T-helper 2 cell treated with Interferon-gamma antibody and Interleukin-4, amounts not matched to agents 5 μg/mL and 100 μg/mL, for 36 hours (primary cell): ENCODE data around the gene SPINK2.

Experiments
- DNase-seq: peaks from one replicate; pipeline ENCODE4 v3.0.0; 2021; ENCODE audit warnings: low spot score
- H3K27ac Mint-ChIP-seq: one replicate; pipeline ENCODE4 v1.8.0; 2021; ENCODE audit warnings: mild to moderate bottlenecking, mixed read lengths
- H3K27me3 Mint-ChIP-seq: one replicate; pipeline ENCODE4 v1.8.0; 2021; ENCODE audit warnings: low read depth, mixed read lengths
- H3K36me3 Mint-ChIP-seq: one replicate; pipeline ENCODE4 v1.8.0; 2021; ENCODE audit warnings: low read depth, mixed read lengths
- H3K4me1 Mint-ChIP-seq: one replicate; pipeline ENCODE4 v1.8.0; 2021; ENCODE audit warnings: low read depth, mixed read lengths
- H3K4me3 Mint-ChIP-seq: one replicate; pipeline ENCODE4 v1.8.0; 2022; ENCODE audit warnings: mild to moderate bottlenecking, moderate library complexity, mixed read lengths
- H3K9me3 Mint-ChIP-seq: one replicate; pipeline ENCODE4 v1.8.0; 2021; ENCODE audit warnings: mixed read lengths

Gene SPINK2

DNA sequence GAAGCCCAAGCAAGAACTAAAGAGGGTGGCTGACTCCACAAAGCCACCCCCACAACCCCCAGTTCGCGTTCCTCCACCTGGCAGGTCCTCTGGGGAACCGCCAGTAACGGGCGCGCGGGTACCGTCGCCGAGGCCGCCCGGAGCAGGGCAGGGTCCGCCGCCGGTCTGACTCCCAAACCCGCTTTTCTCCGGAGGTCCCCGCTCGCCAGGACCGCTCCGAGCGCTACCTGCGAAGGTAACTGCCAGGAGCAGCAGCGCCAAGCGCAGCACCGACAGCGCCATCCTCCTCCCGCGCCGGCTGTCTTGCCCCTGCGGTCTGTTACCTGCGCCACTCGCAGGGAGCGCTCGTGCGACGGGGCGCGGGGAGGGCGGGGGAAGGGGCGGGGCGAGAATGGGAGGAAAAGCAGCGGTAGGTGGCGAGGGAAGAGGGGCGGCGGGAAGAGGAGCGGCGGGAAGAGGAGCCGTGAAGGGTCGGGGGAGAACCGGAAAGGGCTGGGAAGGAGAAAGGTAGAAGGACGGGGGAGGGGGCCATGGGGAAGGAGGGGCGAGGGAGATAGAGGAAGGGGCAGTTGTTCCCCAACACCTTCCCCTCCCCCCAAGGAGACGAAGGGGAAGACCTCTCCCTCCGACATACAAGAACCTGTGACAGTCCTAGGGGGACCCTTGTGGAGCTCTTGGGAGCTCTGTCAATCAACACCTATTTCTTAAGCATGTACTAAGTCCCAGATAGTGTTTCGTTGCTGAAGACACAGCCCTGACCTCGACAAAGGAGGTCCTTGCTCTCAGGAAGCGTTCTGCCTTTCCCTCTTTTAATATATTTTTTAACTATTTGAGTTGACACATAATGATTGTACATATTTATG, at the start of gene SPINK2:
TSS of gene SPINK2 (minus strand) at position 321 of the 863 bp plus-strand sequence. CDS start at position 282, 39 bp downstream.
- Mint-ChIP-seq H3K36me3 (peaks cover 4% of the 10 kb centered on the region), H3K4me1 (peaks cover 26% of the 10 kb centered on the region), H3K27me3 (peaks cover 50% of the 10 kb centered on the region), H3K4me3 (peak within 1 kb of the TSS; percentile 68), H3K9me3 (peaks cover 12% of the 10 kb centered on the region), H3K27ac (no peak within 1 kb of the TSS)
- peak; percentile 39 for DNase-seq

- H3K4me1 Mint-ChIP-seq, result no peaks in the 10 kb centered on the region
Measured at GRCh38 chr4:56870946-56871345, 49.4 kb upstream of the SPINK2 start.

GRCh38 chr4:56863441-56864139, 42.1 kb upstream of the SPINK2 start:
- peak; percentile 6 for DNase-seq
- Mint-ChIP-seq H3K9me3 (no peaks in the 10 kb centered on the region), H3K4me1 (peaks cover 8% of the 10 kb centered on the region), H3K36me3 (no peaks in the 10 kb centered on the region), H3K4me3 (no peak overlapping the region), H3K27ac (no peak overlapping the region), H3K27me3 (peaks cover 7% of the 10 kb centered on the region)

More at GRCh38 chr4:56870946-56871345, 49.4 kb upstream of the SPINK2 start:
- Mint-ChIP-seq H3K27me3 (peaks cover 9% of the 10 kb centered on the region), H3K27ac (no peak overlapping the region), H3K4me3 (no peak overlapping the region), H3K36me3 (no peaks in the 10 kb centered on the region), H3K9me3 (no peaks in the 10 kb centered on the region)
- DNase-seq, result no peak

GRCh38 chr4:56861360-56861759, 39.9 kb upstream of the SPINK2 start:
- H3K36me3 Mint-ChIP-seq, result no peaks in the 10 kb centered on the region
- no peak overlapping the region for H3K4me3 Mint-ChIP-seq
- no peak for DNase-seq
- H3K27me3 Mint-ChIP-seq, result peaks cover 14% of the 10 kb centered on the region
- no peak overlapping the region for H3K27ac Mint-ChIP-seq
- no peaks in the 10 kb centered on the region for H3K9me3 Mint-ChIP-seq
- peaks cover 8% of the 10 kb centered on the region for H3K4me1 Mint-ChIP-seq

- H3K27ac Mint-ChIP-seq, result no peak overlapping the region
- peaks cover 17% of the 10 kb centered on the region for H3K27me3 Mint-ChIP-seq
- no peak for DNase-seq
- no peak overlapping the region for H3K4me3 Mint-ChIP-seq
- H3K9me3 Mint-ChIP-seq, result no peaks in the 10 kb centered on the region
- no peaks in the 10 kb centered on the region for H3K36me3 Mint-ChIP-seq
- H3K4me1 Mint-ChIP-seq, result peaks cover 8% of the 10 kb centered on the region
Measured at GRCh38 chr4:56860781-56861180, 39.3 kb upstream of the SPINK2 start.

DNA sequence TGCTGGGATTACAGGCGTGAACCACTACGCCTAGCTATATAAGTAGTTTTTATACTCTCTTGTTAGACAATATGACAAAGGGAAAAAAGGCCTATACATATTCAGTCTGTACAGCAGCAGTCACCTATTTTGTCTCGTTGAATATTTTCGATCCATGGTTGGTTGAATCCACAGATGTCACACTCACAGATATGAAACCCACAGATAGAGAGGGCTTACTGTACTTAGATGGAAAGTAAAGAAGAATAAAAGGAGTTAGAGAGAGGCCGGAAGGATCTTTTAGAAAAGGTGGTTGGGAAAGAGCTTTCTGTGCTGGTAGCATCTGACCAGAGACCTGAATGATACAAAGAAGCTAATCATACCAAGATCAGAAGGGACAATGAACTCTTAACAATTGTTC, 38.3 kb upstream of the SPINK2 start:
- DNase-seq, result no peak
- H3K9me3 Mint-ChIP-seq, result no peaks in the 10 kb centered on the region
- H3K27me3 Mint-ChIP-seq, result peaks cover 17% of the 10 kb centered on the region

GRCh38 chr4:56857601-56858309, 36.3 kb upstream of the SPINK2 start:
- DNase-seq, result no peak
- H3K9me3 Mint-ChIP-seq, result no peaks in the 10 kb centered on the region
- H3K36me3 Mint-ChIP-seq, result no peaks in the 10 kb centered on the region
- peaks cover 3% of the 10 kb centered on the region for H3K4me1 Mint-ChIP-seq
- H3K4me3 Mint-ChIP-seq, result no peak overlapping the region
- peaks cover 17% of the 10 kb centered on the region for H3K27me3 Mint-ChIP-seq
- H3K27ac Mint-ChIP-seq, result no peak overlapping the region

More for the DNA sequence above, 38.3 kb upstream of the SPINK2 start:
- Mint-ChIP-seq H3K36me3 (no peaks in the 10 kb centered on the region), H3K4me1 (peaks cover 8% of the 10 kb centered on the region), H3K27ac (no peak overlapping the region), H3K4me3 (no peak overlapping the region)

DNA sequence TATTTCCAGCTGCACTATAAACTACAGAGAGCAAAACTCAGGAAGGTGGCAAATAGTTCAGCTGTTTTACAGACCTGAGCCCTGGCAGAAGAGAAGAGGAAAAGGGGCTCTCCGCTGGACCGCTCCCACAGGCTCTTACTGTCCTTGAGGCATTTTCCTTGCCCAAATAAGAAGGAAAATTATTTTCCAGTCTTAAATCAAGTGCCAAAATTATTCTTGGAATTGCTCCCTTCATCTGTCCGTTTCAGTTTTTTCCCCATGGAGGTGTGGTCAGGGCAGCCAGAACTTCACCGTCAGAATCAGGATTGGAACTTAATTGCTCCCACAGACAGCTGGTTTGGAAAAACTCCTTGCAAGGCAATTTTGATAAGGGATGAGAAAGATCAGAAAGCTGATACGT, 35.2 kb upstream of the SPINK2 start:
- Mint-ChIP-seq H3K9me3 (no peaks in the 10 kb centered on the region), H3K36me3 (no peaks in the 10 kb centered on the region), H3K27ac (no peak overlapping the region), H3K27me3 (peaks cover 17% of the 10 kb centered on the region), H3K4me1 (peaks cover 3% of the 10 kb centered on the region), H3K4me3 (no peak overlapping the region)
- no peak for DNase-seq

DNA sequence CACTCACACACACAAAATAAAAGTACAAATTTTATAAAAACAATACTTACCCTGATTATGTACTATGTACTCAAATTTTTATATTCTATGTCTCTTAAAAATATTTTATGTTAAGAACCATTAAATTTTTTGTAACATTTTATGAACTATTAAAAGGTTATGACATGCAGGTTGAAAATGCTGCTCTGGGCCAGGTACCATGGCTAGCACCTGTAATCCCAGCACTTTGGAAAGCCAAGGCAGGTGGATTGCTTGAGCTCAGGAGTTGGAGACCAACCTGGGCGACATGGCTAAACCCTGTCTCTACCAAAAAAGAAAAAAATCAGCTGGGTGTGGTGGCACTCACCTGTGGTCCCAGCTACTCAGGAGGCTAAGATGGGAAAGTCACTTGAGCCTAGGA, 29.4 kb upstream of the SPINK2 start:
- H3K27me3 Mint-ChIP-seq, result peaks cover 4% of the 10 kb centered on the region
- no peaks in the 10 kb centered on the region for H3K4me1 Mint-ChIP-seq
- H3K27ac Mint-ChIP-seq, result no peak overlapping the region
- no peaks in the 10 kb centered on the region for H3K36me3 Mint-ChIP-seq
- H3K9me3 Mint-ChIP-seq, result no peaks in the 10 kb centered on the region
- DNase-seq, result no peak
- no peak overlapping the region for H3K4me3 Mint-ChIP-seq

- no peak overlapping the region for H3K4me3 Mint-ChIP-seq
- H3K27me3 Mint-ChIP-seq, result peaks cover 3% of the 10 kb centered on the region
- H3K4me1 Mint-ChIP-seq, result no peaks in the 10 kb centered on the region
- no peaks in the 10 kb centered on the region for H3K9me3 Mint-ChIP-seq
- no peak overlapping the region for H3K27ac Mint-ChIP-seq
- DNase-seq, result no peak
- H3K36me3 Mint-ChIP-seq, result no peaks in the 10 kb centered on the region
Measured at GRCh38 chr4:56844802-56845580, 23.5 kb upstream of the SPINK2 start.

DNA sequence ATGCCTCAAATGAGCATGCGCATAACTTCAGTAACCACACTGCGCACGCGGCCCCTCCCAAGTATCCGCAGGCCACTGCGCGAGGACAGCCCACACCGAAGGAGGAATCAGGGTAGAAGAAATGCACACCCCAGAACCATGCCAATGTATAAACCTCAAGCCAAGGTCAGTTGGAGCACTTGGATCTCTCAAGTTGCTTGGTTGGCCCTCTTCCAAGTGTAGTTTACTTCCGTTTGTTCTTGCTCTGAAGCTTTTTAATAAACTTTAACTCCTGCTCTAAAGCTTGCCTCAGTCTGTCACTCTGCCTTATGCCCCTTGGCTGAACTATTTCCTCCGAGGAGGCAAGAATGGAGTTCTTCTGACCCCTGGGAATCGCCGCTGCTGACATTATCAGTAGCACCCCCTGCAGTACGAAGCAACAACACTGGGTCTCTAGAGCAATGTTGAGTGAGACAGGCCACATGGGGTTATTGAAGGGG, 22.0 kb upstream of the SPINK2 start:
- Mint-ChIP-seq H3K27me3 (no peaks in the 10 kb centered on the region), H3K9me3 (no peaks in the 10 kb centered on the region), H3K36me3 (no peaks in the 10 kb centered on the region), H3K27ac (no peak overlapping the region), H3K4me3 (no peak overlapping the region), H3K4me1 (no peaks in the 10 kb centered on the region)
- DNase-seq, result no peak

- no peaks in the 10 kb centered on the region for H3K9me3 Mint-ChIP-seq
- H3K4me1 Mint-ChIP-seq, result peaks cover 4% of the 10 kb centered on the region
- H3K27ac Mint-ChIP-seq, result no peak overlapping the region
- H3K27me3 Mint-ChIP-seq, result no peaks in the 10 kb centered on the region
- no peak overlapping the region for H3K4me3 Mint-ChIP-seq
- no peaks in the 10 kb centered on the region for H3K36me3 Mint-ChIP-seq
- no peak for DNase-seq
Measured at GRCh38 chr4:56840559-56840958, 19.1 kb upstream of the SPINK2 start.

DNA sequence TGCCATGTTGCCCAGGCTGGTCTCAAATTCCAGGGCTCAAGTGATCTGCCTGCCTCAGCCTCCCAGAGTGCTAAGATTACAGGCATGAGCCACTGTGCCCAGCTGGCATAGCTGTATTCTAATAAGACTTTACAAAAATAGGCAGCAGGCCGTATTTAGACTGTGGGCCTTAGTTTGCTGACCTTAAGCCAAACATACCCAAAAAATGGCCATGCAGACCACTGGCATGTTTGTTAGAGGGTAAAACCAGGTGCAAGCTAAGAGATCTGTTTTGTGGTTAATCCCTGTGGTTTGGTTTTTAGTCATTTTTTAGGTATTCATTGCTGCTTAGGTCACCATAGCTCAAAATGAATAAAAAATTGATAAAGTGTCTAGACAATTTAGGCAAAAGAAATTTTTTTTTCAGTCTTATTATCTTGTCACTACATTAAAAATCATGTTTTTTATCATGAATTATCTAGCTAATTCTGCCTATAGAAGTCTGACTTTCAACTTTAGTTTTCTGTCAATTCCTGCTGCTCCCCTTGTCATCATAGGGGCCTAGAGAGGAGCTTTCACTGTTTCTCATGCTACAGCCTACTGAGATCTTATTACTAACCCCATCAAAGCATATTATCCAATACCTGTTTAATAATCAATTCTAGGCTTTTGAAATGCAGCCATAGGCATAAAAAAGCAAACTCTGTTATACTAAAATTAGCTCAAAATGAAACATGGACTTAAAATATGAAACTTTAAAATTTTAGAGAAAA, 7.5 kb upstream of the SPINK2 start:
- H3K27me3 Mint-ChIP-seq, result peaks cover 15% of the 10 kb centered on the region
- no peaks in the 10 kb centered on the region for H3K9me3 Mint-ChIP-seq
- no peaks in the 10 kb centered on the region for H3K36me3 Mint-ChIP-seq
- H3K27ac Mint-ChIP-seq, result no peak overlapping the region
- DNase-seq, result no peak
- no peak overlapping the region for H3K4me3 Mint-ChIP-seq
- H3K4me1 Mint-ChIP-seq, result peaks cover 11% of the 10 kb centered on the region
